ENCODE measurements around the gene ADAM10.

Gene ADAM10

GRCh38 chr15:58549013-58549784 lies 200.3 kb downstream of the ADAM10 start:
- no peak for DNase-seq

GRCh38 chr15:58548308-58549012 lies 201.0 kb downstream of the ADAM10 start:
- no peak for DNase-seq

- no peak for DNase-seq
These were observed 201.7 kb downstream of the ADAM10 start for GRCh38 chr15:58547628-58548307.

- DNase-seq = no peak
These were observed 202.6 kb downstream of the ADAM10 start for GRCh38 chr15:58546635-58547627.

- no peak for DNase-seq
These were observed 203.4 kb downstream of the ADAM10 start for GRCh38 chr15:58546066-58546591.

GRCh38 chr15:58545307-58546065 lies 204.0 kb downstream of the ADAM10 start:
- no peak for DNase-seq

- no peak for DNase-seq
These were observed 204.8 kb downstream of the ADAM10 start for GRCh38 chr15:58544756-58545155.

GRCh38 chr15:58543664-58544335 lies 205.7 kb downstream of the ADAM10 start:
- DNase-seq = no peak

- DNase-seq = no peak
These were observed 208.0 kb downstream of the ADAM10 start for GRCh38 chr15:58541410-58542087.

GRCh38 chr15:58539548-58539947 lies 210.0 kb downstream of the ADAM10 start:
- no peak for DNase-seq

GRCh38 chr15:58538901-58539300 lies 210.6 kb downstream of the ADAM10 start:
- DNase-seq = no peak
